ENCODE measurements around the gene C11orf21.

Gene C11orf21

GRCh38 chr11:2307501-2308331 lies 6.0 kb upstream of the C11orf21 start:
- DNase-seq: no peak

GRCh38 chr11:2306877-2307500 lies 5.3 kb upstream of the C11orf21 start:
- no peak for DNase-seq

GRCh38 chr11:2306452-2306823 lies 4.7 kb upstream of the C11orf21 start:
- no peak for DNase-seq

GRCh38 chr11:2305788-2306451 lies 4.2 kb upstream of the C11orf21 start:
- DNase-seq: no peak

GRCh38 chr11:2305140-2305778 lies 3.5 kb upstream of the C11orf21 start:
- peak; percentile 2 for DNase-seq

- no peak for DNase-seq
These were observed 2.9 kb upstream of the C11orf21 start for GRCh38 chr11:2304506-2305139.

- DNase-seq: no peak
These were observed 2.1 kb upstream of the C11orf21 start for GRCh38 chr11:2303627-2304505.

- DNase-seq: no peak
These were observed 1.3 kb upstream of the C11orf21 start for GRCh38 chr11:2302896-2303626.

- DNase-seq: no peak
These were observed 683 bp upstream of the C11orf21 start for GRCh38 chr11:2302306-2302895.

- DNase-seq: no peak
These were observed 635 bp downstream of the C11orf21 start for GRCh38 chr11:2300936-2301630.

- DNase-seq: no peak
These were observed 1.3 kb downstream of the C11orf21 start for GRCh38 chr11:2300290-2300935.

- no peak for DNase-seq
These were observed 1.9 kb downstream of the C11orf21 start for GRCh38 chr11:2299773-2300172.

- no peak for DNase-seq
These were observed 2.6 kb downstream of the C11orf21 start for GRCh38 chr11:2298795-2299761.

- no peak for DNase-seq
These were observed 3.5 kb downstream of the C11orf21 start for GRCh38 chr11:2298131-2298794.

- no peak for DNase-seq
These were observed 4.1 kb downstream of the C11orf21 start for GRCh38 chr11:2297623-2298030.

- DNase-seq: no peak
These were observed 4.7 kb downstream of the C11orf21 start for GRCh38 chr11:2296913-2297622.
